Neural cell (in vitro differentiated cells): Measurements from ENCODE around the gene CEMIP. TPM values are rescaled to one million over a fixed set of nuclear protein-coding genes. Genes with fewer than 3 reads are reported as not detected.

Experiments used
- H2AFZ ChIP-seq: fragments of 200-600, 300-800 bp; sonication (generic), shearing (Covaris generic); 2 replicates; pipeline ENCODE4 v1.6.0; 2014; ENCODE audit warnings: low read depth, mild to moderate bottlenecking, antibody characterized with exemption, low read length, moderate library complexity
- H3F3A ChIP-seq: fragments of 200-600 bp; shearing (Covaris generic); 2 replicates; pipeline ENCODE4 v1.6.1; 2016; ENCODE audit warnings: mild to moderate bottlenecking, moderate library complexity, mixed read lengths, antibody characterized with exemption, low read length; ENCODE audit not compliant: insufficient read depth, poor library complexity, severe bottlenecking
- H3K27ac ChIP-seq: fragments of 200-600, 300-800 bp; sonication (generic), shearing (Covaris generic); 2 replicates; pipeline ENCODE4 v1.5.1; 2014; ENCODE audit warnings: mild to moderate bottlenecking, low read length, moderate library complexity
- H3K27me3 ChIP-seq: fragments of 300-800, 200-600 bp; sonication (generic), shearing (Covaris generic); 2 replicates; pipeline ENCODE4 v1.6.0; 2014; ENCODE audit warnings: mild to moderate bottlenecking, low read depth, low read length, moderate library complexity; ENCODE audit not compliant: insufficient read depth
- H3K36me3 ChIP-seq: fragments of 300-800, 200-600 bp; sonication (generic), shearing (Covaris generic); 2 replicates; pipeline ENCODE4 v1.5.1; 2014; ENCODE audit warnings: mild to moderate bottlenecking, antibody characterized with exemption, low read length, moderate library complexity; ENCODE audit not compliant: insufficient read depth
- H3K4me2 ChIP-seq: fragments of 300-800, 200-600 bp; sonication (generic), shearing (Covaris generic); 2 replicates; pipeline ENCODE4 v1.6.0; 2014; ENCODE audit warnings: mild to moderate bottlenecking, low read length
- H3K4me3 ChIP-seq: fragments of 300-800, 200-600 bp; sonication (generic), shearing (Covaris generic); 2 replicates; pipeline ENCODE4 v1.5.1; 2014; ENCODE audit warnings: mild to moderate bottlenecking, low read length, moderate library complexity
- H3K79me2 ChIP-seq: fragments of 200-600 bp; shearing (Covaris generic); replicated peaks from 2 replicates; pipeline ENCODE4 v1.6.0; 2014; ENCODE audit warnings: mild to moderate bottlenecking, low read length, moderate library complexity; ENCODE audit not compliant: insufficient read depth
- H3K9ac ChIP-seq: fragments of 300-800, 200-600 bp; sonication (generic), shearing (Covaris generic); 2 replicates; pipeline ENCODE4 v1.6.1; 2016; ENCODE audit warnings: mild to moderate bottlenecking, low read length, mixed read lengths
- H3K9me2 ChIP-seq: fragments of 200-600 bp; shearing (Covaris generic); 2 replicates; pipeline ENCODE4 v1.6.1; 2016; ENCODE audit warnings: mild to moderate bottlenecking, low read length, mixed read lengths; ENCODE audit not compliant: insufficient read depth
- H3K9me3 ChIP-seq: fragments of 200-600, 300-800 bp; sonication (generic), shearing (Covaris generic); 2 replicates; pipeline ENCODE4 v1.6.1; 2016; ENCODE audit warnings: mild to moderate bottlenecking, mixed run types, low read length, moderate library complexity, mixed read lengths
- H4K20me1 ChIP-seq: fragments of 200-600 bp; shearing (Covaris generic); 2 replicates; pipeline ENCODE4 v1.6.1; 2016; ENCODE audit warnings: mild to moderate bottlenecking, mixed run types; ENCODE audit not compliant: insufficient read depth
- EP300 ChIP-seq: fragments of 450-650 bp; conservative IDR thresholded peaks from 2 replicates; pipeline ENCODE4 v1.6.1; 2014; ENCODE audit warnings: antibody characterized with exemption, mild to moderate bottlenecking, moderate library complexity; ENCODE audit not compliant: poor library complexity, severe bottlenecking
- EZH2 ChIP-seq: fragments of 200-600, 300-800 bp; shearing (Covaris generic), sonication (generic); IDR thresholded peaks from 2 replicates; pipeline ENCODE4 v1.6.1; 2014; ENCODE audit warnings: antibody characterized with exemption, low read length, borderline replicate concordance, mild to moderate bottlenecking; ENCODE audit not compliant: insufficient read depth, poor library complexity, severe bottlenecking
- MXI1 ChIP-seq: fragments of 450-650 bp; conservative IDR thresholded peaks from 2 replicates; pipeline ENCODE4 v1.6.1; 2014; ENCODE audit warnings: antibody characterized with exemption, mild to moderate bottlenecking; ENCODE audit not compliant: poor library complexity, severe bottlenecking
- POLR2AphosphoS5 ChIP-seq: IDR thresholded peaks from 2 replicates; pipeline ENCODE4 v1.6.1; 2012
- RAD21 ChIP-seq: fragments of 450-650 bp; conservative IDR thresholded peaks from 2 replicates; pipeline ENCODE4 v1.6.1; 2014; ENCODE audit warnings: antibody characterized with exemption, mild to moderate bottlenecking, moderate library complexity
- REST ChIP-seq: IDR thresholded peaks from 2 replicates; pipeline ENCODE4 v1.6.1; 2012; ENCODE audit warnings: borderline replicate concordance
- SMC3 ChIP-seq: fragments of 450-650 bp; conservative IDR thresholded peaks from 2 replicates; pipeline ENCODE4 v1.6.1; 2014; ENCODE audit warnings: antibody characterized with exemption, mild to moderate bottlenecking, moderate library complexity; ENCODE audit not compliant: poor library complexity
- TAF1 ChIP-seq: IDR thresholded peaks from 2 replicates; pipeline ENCODE4 v1.6.1; 2012; ENCODE audit warnings: low read depth
- polyA plus RNA-seq: library from polyadenylated mRNA; depleted of rRNA; stranded (reverse); fragments of >200 nt; gene quantifications from 2 replicates; pipeline ENCODE4 v1.2.3, GENCODE V29; 2014
- TF ChIP-seq, protein P1 (sequence below): fragments of 450-650 bp; IDR thresholded peaks from 2 replicates; pipeline ENCODE4 v1.5.1; 2014; ENCODE audit warnings: antibody characterized with exemption, mild to moderate bottlenecking, moderate library complexity; ENCODE audit not compliant: poor library complexity, severe bottlenecking

CEMIP gene
- polyA plus RNA-seq, 1 donor from 2014 or later, result 0.04 TPM

DNA sequence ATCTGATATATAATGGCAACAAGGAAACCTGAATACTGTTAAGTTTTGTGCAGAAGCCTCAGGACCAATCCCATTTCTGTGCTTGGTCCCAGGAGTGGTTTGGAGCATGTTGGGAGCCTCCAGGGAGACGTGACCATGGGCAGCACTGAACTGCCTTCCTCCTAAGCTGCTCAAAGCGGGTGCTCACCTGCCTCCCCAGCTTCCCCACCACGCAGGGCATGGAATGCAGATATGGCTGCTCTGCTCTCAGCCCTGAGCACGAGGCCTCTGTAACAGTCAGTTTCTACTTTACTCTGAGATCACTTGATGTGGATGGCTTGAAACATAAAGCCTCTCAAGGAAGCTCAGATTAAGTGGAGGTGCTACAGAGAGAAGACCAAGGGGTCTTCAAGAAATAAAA is 161.2 kb downstream of the CEMIP start:
- H3K36me3 ChIP-seq, result no peaks in the 10 kb centered on the region
- H2AFZ ChIP-seq, result no peak overlapping the region
- H3K9me3 ChIP-seq, result no peaks in the 10 kb centered on the region
- H3K4me3 ChIP-seq, result no peak overlapping the region
- H3K27ac ChIP-seq, result no peak overlapping the region
- no peaks in the 10 kb centered on the region for H3K9me2 ChIP-seq
- no peak overlapping the region for H3K4me2 ChIP-seq
- no peaks in the 10 kb centered on the region for H3K79me2 ChIP-seq
- TF ChIP-seq EP300 (no peak), RAD21 (no peak), MXI1 (no peak), SMC3 (no peak), TAF1 (no peak), REST (no peak), EZH2 (no peak), POLR2AphosphoS5 (no peak)
- TF ChIP-seq, protein P1, sequence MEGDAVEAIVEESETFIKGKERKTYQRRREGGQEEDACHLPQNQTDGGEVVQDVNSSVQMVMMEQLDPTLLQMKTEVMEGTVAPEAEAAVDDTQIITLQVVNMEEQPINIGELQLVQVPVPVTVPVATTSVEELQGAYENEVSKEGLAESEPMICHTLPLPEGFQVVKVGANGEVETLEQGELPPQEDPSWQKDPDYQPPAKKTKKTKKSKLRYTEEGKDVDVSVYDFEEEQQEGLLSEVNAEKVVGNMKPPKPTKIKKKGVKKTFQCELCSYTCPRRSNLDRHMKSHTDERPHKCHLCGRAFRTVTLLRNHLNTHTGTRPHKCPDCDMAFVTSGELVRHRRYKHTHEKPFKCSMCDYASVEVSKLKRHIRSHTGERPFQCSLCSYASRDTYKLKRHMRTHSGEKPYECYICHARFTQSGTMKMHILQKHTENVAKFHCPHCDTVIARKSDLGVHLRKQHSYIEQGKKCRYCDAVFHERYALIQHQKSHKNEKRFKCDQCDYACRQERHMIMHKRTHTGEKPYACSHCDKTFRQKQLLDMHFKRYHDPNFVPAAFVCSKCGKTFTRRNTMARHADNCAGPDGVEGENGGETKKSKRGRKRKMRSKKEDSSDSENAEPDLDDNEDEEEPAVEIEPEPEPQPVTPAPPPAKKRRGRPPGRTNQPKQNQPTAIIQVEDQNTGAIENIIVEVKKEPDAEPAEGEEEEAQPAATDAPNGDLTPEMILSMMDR, result no peak
- H3K27me3 ChIP-seq, result no peaks in the 10 kb centered on the region
- no peaks in the 10 kb centered on the region for H4K20me1 ChIP-seq
- no peaks in the 10 kb centered on the region for H3F3A ChIP-seq
- no peak overlapping the region for H3K9ac ChIP-seq

- no peaks in the 10 kb centered on the region for H3K79me2 ChIP-seq
- H3F3A ChIP-seq, result no peaks in the 10 kb centered on the region
- no peaks in the 10 kb centered on the region for H3K9me2 ChIP-seq
- H3K9me3 ChIP-seq, result no peaks in the 10 kb centered on the region
- no peaks in the 10 kb centered on the region for H3K36me3 ChIP-seq
- H3K4me3 ChIP-seq, result no peak overlapping the region
- no peak overlapping the region for H3K4me2 ChIP-seq
- H3K9ac ChIP-seq, result no peak overlapping the region
- no peak overlapping the region for H3K27ac ChIP-seq
- no peaks in the 10 kb centered on the region for H4K20me1 ChIP-seq
- TF ChIP-seq MXI1 (no peak), REST (no peak), RAD21 (no peak), SMC3 (no peak), POLR2AphosphoS5 (no peak), EZH2 (no peak), EP300 (no peak), TAF1 (no peak)
- TF ChIP-seq, protein P1, result no peak
- H3K27me3 ChIP-seq, result no peaks in the 10 kb centered on the region
- no peak overlapping the region for H2AFZ ChIP-seq
These were observed 161.7 kb downstream of the CEMIP start for GRCh38 chr15:80940851-80941250.
